Measurements from ENCODE around the gene PPP1R12B. TPM values are rescaled to one million over a fixed set of nuclear protein-coding genes. Genes with fewer than 3 reads are reported as not detected.

Gene PPP1R12B
- total RNA-seq, 3 donors from 2014 or later = 80.9 to 655 (median 89.0) TPM

DNA sequence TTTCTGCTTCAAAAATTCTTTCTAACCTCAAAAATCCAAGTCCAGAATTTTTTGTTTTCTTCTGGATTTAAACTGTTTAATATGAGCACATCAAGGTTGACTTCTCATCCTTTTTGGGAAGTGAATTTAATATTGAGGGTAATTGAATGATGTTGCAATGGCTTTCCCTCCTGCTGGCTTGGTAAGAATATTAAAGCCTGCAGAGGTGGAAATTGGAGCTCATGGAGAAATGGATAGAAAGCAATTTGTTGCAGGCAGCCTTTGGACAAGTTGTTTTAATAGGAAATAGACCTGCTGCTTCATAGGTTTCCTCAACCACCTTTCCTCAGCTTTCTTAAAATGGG lies 237.1 kb downstream of the PPP1R12B start:
- no peaks in the 10 kb centered on the region for H3K4me1 ChIP-seq (ENCODE audit: low read depth)

DNA sequence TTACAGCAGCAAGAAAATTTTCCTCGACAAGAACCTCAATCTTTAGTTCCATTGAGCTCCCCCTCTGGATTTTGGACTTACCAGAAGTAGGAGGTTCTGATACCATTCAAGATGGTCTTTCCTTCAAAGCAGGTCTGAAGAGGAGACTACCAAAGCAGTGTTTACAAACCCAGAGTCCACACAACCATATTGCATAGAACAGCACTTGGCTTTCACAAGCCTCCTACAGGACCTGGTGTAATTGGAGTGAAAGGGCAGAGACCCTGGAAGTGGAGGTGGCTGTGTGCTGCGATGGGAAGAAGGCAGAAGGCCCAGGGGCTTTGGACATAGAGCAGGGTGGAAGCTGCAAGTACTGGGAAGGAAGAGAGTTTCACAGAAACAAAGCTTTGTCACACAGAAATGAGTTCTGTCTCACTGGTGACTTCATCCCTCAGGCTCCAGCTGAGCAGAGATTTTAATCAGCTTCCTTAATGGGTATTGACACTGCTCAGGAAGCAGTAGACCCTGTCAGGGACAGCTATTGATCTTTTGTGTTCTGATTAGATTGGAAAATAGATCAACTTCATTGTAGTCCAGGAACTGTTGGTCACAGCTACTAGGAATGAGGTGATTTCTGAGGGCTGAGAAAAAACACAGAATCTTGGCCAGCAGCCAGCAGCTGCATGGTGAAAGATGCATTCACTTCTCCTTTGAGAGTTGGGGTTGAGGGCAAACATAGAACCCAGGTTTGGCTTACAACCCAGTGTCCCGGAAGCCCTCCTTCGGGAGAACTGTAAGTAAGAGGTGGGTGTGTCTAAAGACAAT lies 237.7 kb downstream of the PPP1R12B start:
- ATAC-seq = no peak
- TF ChIP-seq, protein P1, sequence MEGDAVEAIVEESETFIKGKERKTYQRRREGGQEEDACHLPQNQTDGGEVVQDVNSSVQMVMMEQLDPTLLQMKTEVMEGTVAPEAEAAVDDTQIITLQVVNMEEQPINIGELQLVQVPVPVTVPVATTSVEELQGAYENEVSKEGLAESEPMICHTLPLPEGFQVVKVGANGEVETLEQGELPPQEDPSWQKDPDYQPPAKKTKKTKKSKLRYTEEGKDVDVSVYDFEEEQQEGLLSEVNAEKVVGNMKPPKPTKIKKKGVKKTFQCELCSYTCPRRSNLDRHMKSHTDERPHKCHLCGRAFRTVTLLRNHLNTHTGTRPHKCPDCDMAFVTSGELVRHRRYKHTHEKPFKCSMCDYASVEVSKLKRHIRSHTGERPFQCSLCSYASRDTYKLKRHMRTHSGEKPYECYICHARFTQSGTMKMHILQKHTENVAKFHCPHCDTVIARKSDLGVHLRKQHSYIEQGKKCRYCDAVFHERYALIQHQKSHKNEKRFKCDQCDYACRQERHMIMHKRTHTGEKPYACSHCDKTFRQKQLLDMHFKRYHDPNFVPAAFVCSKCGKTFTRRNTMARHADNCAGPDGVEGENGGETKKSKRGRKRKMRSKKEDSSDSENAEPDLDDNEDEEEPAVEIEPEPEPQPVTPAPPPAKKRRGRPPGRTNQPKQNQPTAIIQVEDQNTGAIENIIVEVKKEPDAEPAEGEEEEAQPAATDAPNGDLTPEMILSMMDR (IDR thresholded peaks at IDR 0.05) = no peak
- intact Hi-C loops (cut with DNase I, micrococcal nuclease) = no loop called here

More for the DNA sequence above, 237.1 kb downstream of the PPP1R12B start:
- ATAC-seq (no peak), DNase-seq (no peak)
- H3K9me3 ChIP-seq = no peaks in the 10 kb centered on the region
- intact Hi-C loops (cut with DNase I, micrococcal nuclease) = no loop called here
- TF ChIP-seq, protein P1 (IDR thresholded peaks at IDR 0.05) = no peak
- no peaks in the 10 kb centered on the region for H3K36me3 ChIP-seq (ENCODE audit: low read depth)
- H3K4me3 ChIP-seq = no peak overlapping the region

DNA sequence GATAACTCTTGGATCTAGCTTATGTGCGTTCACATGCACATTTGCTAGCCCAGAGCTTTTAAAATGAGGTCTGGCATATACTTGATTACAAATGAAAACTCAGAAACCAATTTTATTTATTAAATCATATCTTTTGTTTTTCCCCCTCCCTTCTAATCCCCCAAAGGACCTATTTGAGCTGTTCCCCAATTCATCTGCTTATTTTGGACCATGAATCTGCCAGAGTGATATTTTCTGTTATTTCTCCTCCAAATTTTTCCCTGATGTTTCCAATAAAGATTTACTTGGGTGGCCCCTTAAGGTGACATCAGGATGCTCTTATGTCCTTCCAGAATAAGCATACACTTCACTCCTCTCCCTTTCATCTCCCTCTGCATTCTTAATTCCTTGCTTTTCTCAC lies 238.4 kb downstream of the PPP1R12B start:
- intact Hi-C loops (cut with DNase I, micrococcal nuclease) = no loop called here
- Histone ChIP-seq H3K36me3 (ENCODE audit: low read depth) (no peaks in the 10 kb centered on the region), H3K4me3 (no peak overlapping the region), H3K4me1 (ENCODE audit: low read depth) (no peaks in the 10 kb centered on the region), H3K9me3 (no peaks in the 10 kb centered on the region)
- ATAC-seq (no peak), DNase-seq (no peak)
- TF ChIP-seq, protein P1 (IDR thresholded peaks at IDR 0.05) = no peak

More for the DNA sequence above, 237.7 kb downstream of the PPP1R12B start:
- H3K4me3 ChIP-seq = no peak overlapping the region
- H3K36me3 ChIP-seq (ENCODE audit: low read depth) = no peaks in the 10 kb centered on the region
- no peaks in the 10 kb centered on the region for H3K9me3 ChIP-seq
- peak in 1 of 3 donors; percentile 38 for DNase-seq
- H3K4me1 ChIP-seq (ENCODE audit: low read depth) = no peaks in the 10 kb centered on the region

DNA sequence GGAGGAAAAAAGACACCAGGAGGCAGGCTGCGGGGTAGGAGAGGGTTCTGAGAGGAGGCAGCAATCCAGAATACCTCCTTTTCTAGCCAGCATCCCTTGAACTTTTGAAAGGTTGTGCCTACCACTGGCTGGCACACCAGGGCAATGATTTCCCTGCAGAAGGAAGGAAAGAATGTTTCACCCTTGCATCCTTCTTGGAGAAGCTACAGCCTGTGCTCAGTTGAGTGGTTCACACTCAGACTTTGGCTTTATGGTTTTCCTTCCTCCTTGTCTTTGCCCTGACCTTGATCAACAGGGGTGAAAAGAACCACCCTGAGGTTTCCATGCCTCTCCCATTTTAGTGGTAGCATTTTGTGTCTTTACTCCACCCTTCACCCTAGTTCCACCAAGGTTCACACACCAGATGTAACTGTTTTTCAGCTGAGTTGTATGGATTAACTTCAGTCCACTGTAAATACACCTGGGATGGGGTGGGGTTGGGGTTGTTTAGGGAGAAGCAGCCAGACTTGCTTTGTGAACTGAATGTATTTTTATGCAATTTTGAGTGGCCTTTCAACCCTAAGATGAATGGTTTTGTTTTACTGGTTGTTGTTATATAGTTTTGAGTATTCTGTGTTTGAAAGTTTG lies 239.5 kb downstream of the PPP1R12B start:
- intact Hi-C loops (cut with DNase I, micrococcal nuclease) = no loop called here
- ATAC-seq (no peak), DNase-seq (no peak)
- Histone ChIP-seq H3K4me1 (ENCODE audit: low read depth) (no peaks in the 10 kb centered on the region), H3K4me3 (no peak overlapping the region), H3K9me3 (no peaks in the 10 kb centered on the region), H3K36me3 (ENCODE audit: low read depth) (no peaks in the 10 kb centered on the region)
- TF ChIP-seq, protein P1 (IDR thresholded peaks at IDR 0.05) = no peak

DNA sequence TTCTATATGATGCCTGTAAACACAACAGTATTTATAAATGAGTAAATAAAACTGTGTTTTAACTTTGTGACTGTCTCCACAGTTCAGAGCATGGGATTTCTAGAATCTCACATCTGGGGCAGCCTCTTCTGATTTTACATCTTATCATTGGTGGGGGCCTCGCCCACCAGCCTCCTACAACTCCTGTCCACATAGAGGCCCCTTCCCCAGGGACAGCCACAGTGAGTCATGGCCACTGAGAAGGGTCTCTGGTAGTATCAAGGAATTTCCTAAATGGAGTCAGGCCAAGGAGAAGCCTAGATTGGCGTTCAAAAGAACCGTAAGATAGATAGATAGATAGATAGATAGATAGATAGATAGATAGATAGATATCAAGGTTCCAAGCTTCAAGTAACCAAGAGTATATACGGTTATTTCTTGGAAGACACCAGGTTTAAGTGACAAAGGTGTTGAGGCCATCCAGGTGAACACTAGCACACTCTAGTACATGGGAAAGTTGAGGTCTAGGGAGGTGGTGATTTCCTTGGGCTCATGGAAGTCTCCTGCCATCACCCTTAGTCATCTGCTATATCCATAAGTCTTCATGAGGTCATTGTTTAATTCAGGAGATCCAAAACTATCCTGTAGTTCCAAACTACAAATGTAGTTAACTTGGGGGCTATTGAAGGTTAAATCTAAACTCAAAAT lies 240.1 kb downstream of the PPP1R12B start:
- intact Hi-C loops (cut with DNase I, micrococcal nuclease) = no loop called here
- no peaks in the 10 kb centered on the region for H3K36me3 ChIP-seq (ENCODE audit: low read depth)
- ATAC-seq = peak; percentile 20
- no peaks in the 10 kb centered on the region for H3K9me3 ChIP-seq
- no peak for DNase-seq
- H3K4me1 ChIP-seq (ENCODE audit: low read depth) = no peaks in the 10 kb centered on the region
- H3K4me3 ChIP-seq = no peak overlapping the region
- TF ChIP-seq, protein P1 (IDR thresholded peaks at IDR 0.05) = no peak

All from mucosa of descending colon (tissue), 3 donors.